ENCODE measurements around the gene ADCYAP1. TPM values are rescaled to one million over a fixed set of nuclear protein-coding genes. Genes with fewer than 3 reads are reported as not detected.

ADCYAP1 gene
- total and polyA plus RNA-seq, 12 donors, result 0.09 to 2.7 (median 0.17) TPM; not detected in 2

- Histone ChIP-seq H3K27me3 (peaks cover 0 to 3% (median 0%) of the 10 kb centered on the region in 7 donors), H3K9me3 (no peaks in the 10 kb centered on the region), H3K4me1 (no peaks in the 10 kb centered on the region), H3K36me3 (no peaks in the 10 kb centered on the region), H3K4me3 (no peak overlapping the region), H3K27ac (no peak overlapping the region)
- intact Hi-C loops (cut with DNase I), result no loop called here
- no peak for ATAC-seq
- DNase-seq, result no peak
- no peak for TF ChIP-seq CTCF (IDR thresholded peaks at IDR 0.05)
- 32 to 34% methylated on average over 2 of the region's 2 CpGs for WGBS, 2 donors
These were observed 28.4 kb downstream of the ADCYAP1 start for GRCh38 chr18:933082-933481.

GRCh38 chr18:934518-935133, 30.0 kb downstream of the ADCYAP1 start:
- Histone ChIP-seq H3K36me3 (no peaks in the 10 kb centered on the region), H3K27me3 (peaks cover 0 to 3% (median 0%) of the 10 kb centered on the region in 7 donors), H3K4me3 (no peak overlapping the region), H3K9me3 (no peaks in the 10 kb centered on the region), H3K27ac (no peak overlapping the region), H3K4me1 (no peaks in the 10 kb centered on the region)
- 56 to 59% methylated on average over 8 of the region's 8 CpGs for WGBS, 2 donors
- ATAC-seq (no peak), DNase-seq (no peak)
- no peak for TF ChIP-seq CTCF (IDR thresholded peaks at IDR 0.05)
- intact Hi-C loops (cut with DNase I), result no loop called here

- ATAC-seq, result no peak
- Histone ChIP-seq H3K4me3 (no peak overlapping the region), H3K4me1 (no peaks in the 10 kb centered on the region), H3K27ac (no peak overlapping the region), H3K9me3 (no peaks in the 10 kb centered on the region), H3K36me3 (no peaks in the 10 kb centered on the region), H3K27me3 (peaks cover 0 to 7% (median 0%) of the 10 kb centered on the region in 7 donors)
- no peak for DNase-seq
- no peak for TF ChIP-seq CTCF (IDR thresholded peaks at IDR 0.05)
- intact Hi-C loops (cut with DNase I), result no loop called here
- WGBS, 2 donors, result 69 to 74% methylated on average over 6 of the region's 6 CpGs
These were observed 32.3 kb downstream of the ADCYAP1 start for GRCh38 chr18:936941-937340.

GRCh38 chr18:939166-939565, 34.5 kb downstream of the ADCYAP1 start:
- DNase-seq, result no peak
- H3K4me1 ChIP-seq, result no peaks in the 10 kb centered on the region
- no peaks in the 10 kb centered on the region for H3K9me3 ChIP-seq
- H3K36me3 ChIP-seq, result no peaks in the 10 kb centered on the region
- WGBS, 2 donors, result 37 to 53% methylated on average over 4 of the region's 4 CpGs
- H3K27me3 ChIP-seq, result peaks cover 0 to 7% (median 0%) of the 10 kb centered on the region in 7 donors
- TF ChIP-seq CTCF (IDR thresholded peaks at IDR 0.05), result no peak
- ATAC-seq, result no peak
- intact Hi-C loops (cut with DNase I), result no loop called here
- H3K27ac ChIP-seq, result no peak overlapping the region
- H3K4me3 ChIP-seq, result no peak overlapping the region
